NCI-H510A (cell line): ENCODE results near the gene LCTL.

ENCODE experiments used
- DNase-seq: peaks from one replicate; lab custom pipeline; 2025; lab: John Stamatoyannopoulos, UW

Gene LCTL

GRCh38 chr15:66565741-66566144 lies at the start of gene LCTL:
LCTL (minus strand) TSS chr15:66565998; CDS start chr15:66565365, 633 bp downstream.
- DNase-seq: no peak

GRCh38 chr15:66614951-66615760 lies 49.4 kb upstream of the LCTL start:
- DNase-seq: no peak

- no peak for DNase-seq
Observed at GRCh38 chr15:66614456-66614855, 48.7 kb upstream of the LCTL start.

- DNase-seq: no peak
Observed at GRCh38 chr15:66613743-66614142, 47.9 kb upstream of the LCTL start.

- no peak for DNase-seq
Observed at GRCh38 chr15:66611257-66612053, 45.7 kb upstream of the LCTL start.

- no peak for DNase-seq
Observed at GRCh38 chr15:66609876-66610275, 44.1 kb upstream of the LCTL start.

- DNase-seq: no peak
Observed at GRCh38 chr15:66608881-66609280, 43.1 kb upstream of the LCTL start.

GRCh38 chr15:66608159-66608558 lies 42.4 kb upstream of the LCTL start:
- no peak for DNase-seq

GRCh38 chr15:66603301-66604179 lies 37.7 kb upstream of the LCTL start:
- DNase-seq: no peak

GRCh38 chr15:66601521-66601920 lies 35.7 kb upstream of the LCTL start:
- no peak for DNase-seq

- DNase-seq: no peak
Observed at GRCh38 chr15:66600240-66600627, 34.4 kb upstream of the LCTL start.

- no peak for DNase-seq
Observed at GRCh38 chr15:66599536-66600239, 33.9 kb upstream of the LCTL start.

GRCh38 chr15:66598095-66598815 lies 32.5 kb upstream of the LCTL start:
- DNase-seq: no peak

GRCh38 chr15:66595931-66596545 lies 30.2 kb upstream of the LCTL start:
- DNase-seq: no peak

- no peak for DNase-seq
Observed at GRCh38 chr15:66595332-66595731, 29.5 kb upstream of the LCTL start.

- no peak for DNase-seq
Observed at GRCh38 chr15:66594836-66595235, 29.0 kb upstream of the LCTL start.

- DNase-seq: no peak
Observed at GRCh38 chr15:66594344-66594743, 28.5 kb upstream of the LCTL start.

GRCh38 chr15:66593219-66593780 lies 27.5 kb upstream of the LCTL start:
- no peak for DNase-seq

- DNase-seq: no peak
Observed at GRCh38 chr15:66592505-66593218, 26.9 kb upstream of the LCTL start.
